NCI-H2029 treated with DMSO at 0.1 percent for 48 hours (cell line): Measurements from ENCODE around the gene HES5.
A peak's percentile ranks its signal among the peaks of the same experiment; 100 is the strongest.

Source experiments
- DNase-seq: peaks from one replicate; lab custom pipeline; 2025; lab: John Stamatoyannopoulos, UW

Gene HES5

DNA sequence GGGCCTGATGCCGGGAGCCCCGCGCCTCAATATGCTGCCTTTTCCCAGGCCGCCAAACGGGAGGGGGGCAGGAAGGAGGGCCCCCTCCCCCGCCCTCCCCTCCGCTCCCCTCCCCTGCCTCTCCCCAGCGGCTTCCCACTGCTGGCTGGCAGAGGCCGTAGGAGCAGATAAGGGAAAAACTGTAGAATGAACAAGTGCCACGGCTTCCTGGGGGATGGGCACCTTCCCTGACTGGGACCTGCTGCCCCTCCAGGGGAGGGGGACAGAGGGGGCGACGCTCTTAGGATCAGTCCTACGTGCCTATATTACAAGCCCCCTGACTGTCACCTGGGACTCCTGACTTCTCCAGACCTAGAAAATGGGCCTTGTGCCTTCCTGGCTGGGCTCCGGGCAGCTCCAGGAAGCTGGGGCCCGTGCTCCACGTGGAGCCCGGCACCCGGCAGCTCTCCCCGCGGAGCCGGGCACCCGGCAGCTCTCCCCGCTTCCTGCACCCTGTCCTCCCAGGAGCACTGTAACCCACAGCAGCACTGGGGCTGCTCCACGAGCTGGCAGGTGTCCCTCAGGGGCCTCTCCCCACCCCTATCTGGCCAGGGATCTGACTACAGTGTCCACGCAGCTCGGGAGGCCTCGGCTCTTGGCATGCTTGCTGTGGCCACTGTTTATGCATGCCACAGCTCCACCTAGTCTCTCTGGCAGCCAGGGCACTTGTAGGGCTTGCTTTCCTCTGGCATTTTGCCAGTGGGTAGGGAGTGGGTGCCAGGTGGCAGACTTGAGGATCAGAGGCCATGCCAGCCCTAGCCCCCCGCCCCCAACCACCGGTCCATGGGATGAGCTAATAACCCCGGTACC is 674 bp upstream of the HES5 start:
- DNase-seq = peak; percentile 64

DNA sequence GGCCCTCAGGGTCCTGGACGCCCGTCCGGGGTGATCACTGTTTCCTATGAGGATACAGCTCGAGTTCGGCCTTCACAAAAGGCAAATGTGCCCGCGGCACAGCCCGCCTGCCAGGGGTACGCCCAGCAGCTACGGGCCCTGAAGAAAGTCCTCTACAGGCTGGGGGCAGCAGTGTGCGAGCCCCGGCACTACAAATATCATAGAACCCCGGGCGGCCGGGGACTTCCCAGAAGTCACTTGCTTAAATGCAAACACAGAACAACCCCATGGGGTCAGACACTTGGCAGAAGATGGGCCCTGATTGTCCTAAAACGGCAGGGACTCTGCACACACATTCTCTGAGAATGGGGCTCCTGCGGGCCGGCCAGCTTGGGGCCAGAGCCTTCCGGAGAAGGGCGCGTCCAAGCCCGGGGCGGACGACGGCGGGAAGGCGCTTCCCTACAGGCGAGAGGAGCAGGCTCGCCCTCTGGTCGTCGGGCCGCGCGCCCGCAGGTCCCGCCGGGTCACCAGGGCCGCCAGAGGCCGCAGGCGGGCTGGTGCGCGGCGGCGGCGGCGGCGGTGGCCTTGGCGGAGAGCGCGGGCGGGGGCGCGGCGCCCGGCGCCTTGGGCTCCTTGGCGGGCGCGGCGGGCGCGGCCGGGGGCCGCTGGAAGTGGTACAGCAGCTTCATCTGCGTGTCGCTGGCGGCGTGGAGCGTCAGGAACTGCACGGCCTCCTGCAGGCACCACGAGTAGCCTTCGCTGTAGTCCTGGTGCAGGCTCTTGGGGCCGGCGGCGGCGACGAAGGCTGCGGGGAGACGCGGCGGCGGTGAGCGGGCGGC is 888 bp downstream of the HES5 start:
- DNase-seq = no peak

DNA sequence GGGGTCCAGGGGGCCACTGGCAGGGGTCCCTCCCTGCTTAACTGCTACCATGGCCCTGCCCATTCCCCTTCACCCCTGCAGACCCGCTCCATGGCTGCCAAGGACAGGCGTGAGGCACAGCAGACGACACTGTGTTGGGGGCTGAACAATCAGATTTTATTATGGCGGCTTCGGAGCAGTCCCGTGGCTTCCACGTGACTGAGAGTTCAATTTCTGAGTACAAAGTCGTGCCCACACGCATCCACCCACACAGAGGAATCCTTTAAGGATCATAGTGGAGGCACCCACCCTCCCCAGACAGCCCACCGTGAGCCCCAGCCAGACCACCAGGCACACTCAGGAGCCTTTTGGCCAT is 1.5 kb downstream of the HES5 start:
- no peak for DNase-seq

DNA sequence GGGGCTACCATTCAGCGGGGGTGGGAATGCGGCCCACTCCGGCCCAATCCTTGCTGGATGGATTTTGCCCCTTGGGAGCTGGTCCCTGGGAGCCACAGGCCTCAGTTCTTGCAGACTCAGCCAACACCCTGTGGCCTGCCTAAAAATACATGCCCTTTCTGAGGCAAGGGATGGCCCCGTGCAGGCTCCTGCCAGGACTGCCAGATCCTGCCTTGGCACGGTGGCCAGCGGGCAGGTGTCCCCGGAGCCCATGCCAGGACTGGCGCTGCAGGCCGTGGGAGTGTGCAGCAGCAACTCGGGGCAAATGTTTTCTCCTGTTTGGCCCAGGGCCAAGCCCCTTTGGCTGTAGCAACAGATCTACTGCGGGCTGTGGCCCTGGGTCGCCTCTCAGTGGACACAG is 2.0 kb downstream of the HES5 start:
- no peak for DNase-seq

DNA sequence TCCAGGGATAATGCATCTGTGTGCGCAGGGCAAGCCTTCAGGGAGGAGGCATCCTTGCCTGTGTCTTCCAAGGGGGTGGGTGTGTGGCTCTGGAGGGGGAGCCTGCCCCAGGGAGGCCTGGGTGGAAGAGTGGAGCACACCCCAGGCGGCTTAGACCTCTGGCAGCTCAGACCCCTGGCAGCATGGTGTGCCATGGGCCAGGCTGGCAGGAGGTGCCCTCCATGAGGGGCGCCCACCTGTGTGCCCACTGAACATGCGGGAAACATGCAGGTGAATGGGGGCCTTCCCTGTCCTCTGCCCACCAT is 2.6 kb downstream of the HES5 start:
- DNase-seq = no peak

GRCh38 chr1:2526824-2527555 is 3.1 kb downstream of the HES5 start:
- no peak for DNase-seq

DNA sequence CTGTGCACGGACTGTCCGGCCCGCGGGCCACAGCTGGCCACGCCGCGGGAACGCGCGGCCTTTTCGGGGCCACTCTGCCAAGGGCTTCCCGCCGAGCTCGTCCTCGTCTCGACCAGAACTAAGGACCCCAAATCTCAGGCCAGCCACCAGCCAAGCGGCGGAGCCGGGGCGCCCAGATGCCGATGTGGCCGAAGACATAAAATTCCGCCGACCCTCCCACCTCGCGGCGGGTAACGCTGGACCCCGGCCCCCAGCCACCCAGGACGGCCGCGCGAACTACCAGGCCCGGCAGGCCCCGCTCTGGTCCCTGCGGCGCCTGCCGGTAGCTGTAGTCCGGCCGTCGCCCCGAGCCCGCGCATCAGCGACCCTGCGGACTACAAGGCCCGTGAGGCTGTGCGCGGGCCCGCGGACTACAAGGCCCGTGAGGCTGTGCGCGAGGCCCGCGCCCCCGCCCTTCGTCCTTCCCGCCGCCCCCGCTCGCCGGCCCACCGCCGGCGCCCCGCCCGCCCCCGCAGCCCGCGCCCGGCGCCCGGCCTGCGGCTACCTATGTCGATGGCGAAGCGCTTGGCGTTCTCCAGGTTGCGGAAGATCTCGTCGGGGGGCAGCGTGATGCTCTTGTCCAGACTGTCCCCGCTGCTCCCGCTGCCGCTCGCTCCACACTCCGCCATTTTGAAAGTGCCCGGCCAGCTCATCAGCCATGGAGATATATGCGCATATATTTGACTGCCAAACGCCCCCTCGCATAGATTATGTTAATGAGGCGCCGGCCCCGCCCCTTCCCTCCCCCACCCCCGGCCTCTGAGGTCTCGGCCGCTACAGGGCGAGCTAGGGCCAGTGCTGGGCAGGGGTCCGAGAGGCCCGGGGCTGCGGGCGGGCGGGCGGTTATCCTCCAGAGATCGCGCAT is 3.9 kb downstream of the HES5 start, which contains the start of gene PANK4:
Gene PANK4, minus strand, starts transcription at position 677 of the 904 bp plus-strand sequence. Its CDS starts 9 bp downstream, at position 668.
- DNase-seq = peak; percentile 62

GRCh38 chr1:2525572-2525919 is 4.5 kb downstream of the HES5 start:
- DNase-seq = no peak

DNA sequence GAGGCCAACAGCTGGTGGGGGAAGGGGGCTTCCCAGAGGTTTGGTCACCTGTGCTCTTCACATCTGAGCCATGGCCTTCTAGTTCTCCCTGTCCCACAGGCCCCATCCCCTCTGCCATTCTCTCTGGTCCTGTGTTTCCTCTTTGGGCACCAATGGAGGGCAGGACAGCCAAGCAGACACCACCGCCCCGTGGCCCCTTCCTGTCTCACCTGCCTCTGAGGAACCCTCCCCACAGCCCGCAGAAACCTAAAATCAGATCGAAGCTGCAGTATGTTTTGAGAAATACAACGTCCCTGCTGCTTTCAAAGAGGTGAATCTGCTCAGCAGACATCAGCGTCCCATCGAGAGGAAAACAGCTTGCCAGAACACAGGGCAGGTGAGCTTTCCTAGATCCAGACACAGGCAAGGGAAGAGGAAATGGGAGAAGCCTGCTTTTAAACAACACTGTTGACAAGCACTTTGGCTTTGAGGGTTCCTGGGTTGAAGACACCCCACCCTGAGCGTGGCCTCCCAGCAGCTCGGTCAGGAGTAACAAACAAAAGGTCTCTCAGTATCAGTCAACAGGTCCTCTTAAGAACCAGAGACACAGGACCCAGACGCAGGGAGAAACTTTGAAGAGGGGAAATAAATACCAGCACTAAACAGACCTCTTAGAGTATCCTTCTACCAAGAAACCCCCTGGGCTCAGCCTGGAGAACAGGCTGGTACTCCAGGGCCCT is 6.0 kb downstream of the HES5 start:
- no peak for DNase-seq

DNA sequence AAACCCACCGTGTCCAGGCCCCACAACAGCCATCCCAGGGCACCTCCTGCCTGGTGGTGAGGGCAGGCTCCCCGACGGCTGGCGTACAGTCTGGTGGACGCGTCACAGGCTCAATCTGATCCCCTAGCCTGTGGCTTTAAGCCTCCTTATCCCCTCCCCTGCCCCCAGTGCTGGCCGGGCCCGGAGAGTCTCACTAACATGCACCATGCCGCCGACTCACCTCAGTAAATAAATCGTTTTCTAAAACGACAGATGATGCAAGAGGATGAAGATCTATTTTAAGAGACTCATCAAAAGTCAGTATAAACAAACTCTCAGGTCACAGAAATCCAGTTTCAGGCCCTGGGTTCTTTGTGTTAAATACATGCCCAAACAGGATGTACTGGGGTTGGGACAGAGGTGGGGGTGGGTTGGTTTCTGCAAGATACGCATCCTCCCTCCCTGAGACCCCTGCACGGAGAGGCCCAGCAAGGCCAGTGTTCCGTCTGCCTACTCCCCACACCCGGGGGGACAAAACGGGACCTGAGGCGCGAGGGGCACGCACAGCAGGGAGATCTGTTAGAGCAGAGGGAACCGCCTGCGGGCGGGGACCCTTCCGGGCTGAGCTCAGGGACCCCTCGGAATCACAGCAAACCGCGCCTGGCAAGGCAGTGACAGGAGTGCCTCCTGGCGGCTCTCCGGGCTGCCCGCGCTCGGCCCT is 6.7 kb downstream of the HES5 start:
- no peak for DNase-seq

GRCh38 chr1:2522230-2522629 is 7.8 kb downstream of the HES5 start:
- no peak for DNase-seq

GRCh38 chr1:2520806-2521205 is 9.3 kb downstream of the HES5 start:
- no peak for DNase-seq

DNA sequence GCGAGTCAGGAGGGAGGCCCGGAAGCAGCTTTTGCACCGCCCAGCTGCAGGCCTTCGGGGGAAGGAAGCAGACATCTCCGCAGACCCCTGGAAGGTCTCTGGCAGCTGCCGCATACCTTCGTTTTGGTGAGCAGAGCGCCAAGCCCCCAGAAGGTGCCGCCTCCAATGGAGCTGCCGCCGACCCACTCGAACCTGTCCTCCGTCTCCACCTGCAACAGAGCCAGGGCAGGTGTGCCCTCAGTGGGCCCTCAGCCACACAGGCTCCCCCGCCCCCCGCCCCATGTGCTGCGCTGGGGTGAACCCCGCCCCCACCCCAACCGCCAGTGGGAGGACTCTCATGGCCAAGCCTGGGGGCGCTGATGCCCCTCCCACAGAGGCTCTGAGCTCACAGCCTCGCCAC is 9.9 kb downstream of the HES5 start:
- DNase-seq = no peak

GRCh38 chr1:2519729-2520128 is 10.3 kb downstream of the HES5 start:
- no peak for DNase-seq

GRCh38 chr1:2519029-2519685 is 10.9 kb downstream of the HES5 start:
- no peak for DNase-seq

- DNase-seq = no peak
Observed at GRCh38 chr1:2518528-2518927, 11.5 kb downstream of the HES5 start.

DNA sequence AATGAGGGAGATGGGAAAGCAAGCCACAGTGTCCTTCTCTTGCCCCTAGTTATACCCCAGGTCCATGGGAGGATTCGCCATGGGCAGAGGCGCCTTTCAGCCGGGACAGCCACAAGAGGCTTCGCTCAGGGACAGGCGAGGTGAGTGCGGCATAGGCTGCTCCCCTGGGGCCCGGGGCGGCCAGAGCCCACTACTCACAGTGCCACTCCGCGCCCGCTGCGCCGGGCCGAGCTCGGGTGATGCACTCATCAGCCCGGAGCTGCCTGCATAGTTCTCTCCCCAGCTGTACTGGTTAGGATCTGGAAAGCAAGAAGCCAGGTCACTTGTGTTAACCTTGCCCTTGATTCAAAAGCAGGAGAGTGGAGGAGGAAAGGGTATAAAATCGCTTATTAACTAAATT is 12.1 kb downstream of the HES5 start:
- DNase-seq = no peak

GRCh38 chr1:2516946-2517345 is 13.1 kb downstream of the HES5 start:
- DNase-seq = no peak

DNA sequence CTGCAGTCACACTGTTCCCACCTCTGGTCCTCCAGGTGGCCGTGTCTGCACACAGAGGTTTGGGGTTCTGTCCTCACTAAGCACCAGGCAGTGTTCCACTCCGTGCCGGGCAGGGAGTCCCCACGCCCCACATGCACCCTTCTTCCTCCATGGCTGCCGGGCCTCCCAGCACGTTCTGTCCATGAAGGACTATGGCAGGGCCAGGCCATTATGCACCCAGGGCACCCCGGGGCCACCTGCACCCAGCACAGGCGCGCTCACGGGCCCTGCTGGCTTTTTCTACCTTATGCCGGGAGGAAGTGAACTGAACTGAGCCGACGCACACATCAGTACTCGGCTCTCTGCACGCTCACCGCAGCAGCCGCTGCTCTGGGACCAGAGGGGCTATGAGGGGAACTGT is 13.9 kb downstream of the HES5 start:
- no peak for DNase-seq

DNA sequence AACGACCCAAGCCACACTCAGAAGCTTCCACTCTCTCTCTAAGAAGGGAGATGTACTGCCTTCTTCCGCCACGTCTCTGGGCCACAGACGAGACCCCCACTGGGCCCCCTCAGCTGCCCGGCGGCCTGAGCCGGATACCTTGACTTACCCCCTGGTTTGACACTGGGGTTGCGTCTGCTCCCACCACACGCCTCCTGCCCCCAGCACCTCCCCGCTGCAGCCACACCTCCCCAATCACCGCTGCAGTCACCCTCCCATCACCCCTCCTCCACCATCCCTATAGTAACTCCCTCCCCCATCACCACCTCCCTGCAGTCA is 14.3 kb downstream of the HES5 start:
- DNase-seq = no peak
